ENCODE results near the gene MYOZ2. TPM values are rescaled to one million over a fixed set of nuclear protein-coding genes. Genes with fewer than 3 reads are reported as not detected.
"Not testable (repeated sequence)": the region's sequence is repeated elsewhere in the genome, so short reads cannot be mapped to it uniquely, and the experiment has no call there.

MYOZ2 gene
- total RNA-seq, 6 experiments from 2014 or later: 0.28 to 0.71 (median 0.37) TPM

DNA sequence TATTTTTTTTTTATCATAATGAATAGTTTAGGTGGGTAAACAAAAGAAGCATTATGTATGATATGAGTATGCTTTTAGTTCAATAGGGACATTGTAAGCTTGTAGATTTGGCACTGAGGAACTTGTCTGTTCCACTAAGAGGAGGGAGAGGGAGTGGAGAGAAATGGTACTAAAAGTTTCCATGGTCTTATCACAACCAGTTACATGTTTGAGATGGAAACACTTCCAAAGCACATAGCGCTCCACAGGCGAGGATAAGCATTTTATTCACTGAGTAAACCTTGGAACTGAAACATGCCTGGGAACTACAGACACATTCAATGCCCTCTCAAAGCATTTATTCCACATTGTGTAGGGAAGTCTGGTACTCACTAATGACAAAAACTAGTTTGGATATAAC, 15.5 kb downstream of the MYOZ2 start:
- no peak for DNase-seq
- Mint-ChIP-seq H3K27me3 (ENCODE audit: insufficient read depth) (no peaks in the 10 kb centered on the region), H3K9me3 (no peaks in the 10 kb centered on the region), H3K4me3 (no peak overlapping the region), H3K4me1 (ENCODE audit: low read depth) (peaks cover 13% of the 10 kb centered on the region), H3K36me3 (ENCODE audit: low read depth) (no peaks in the 10 kb centered on the region), H3K27ac (no peak overlapping the region)
- TF ChIP-seq, protein P1, sequence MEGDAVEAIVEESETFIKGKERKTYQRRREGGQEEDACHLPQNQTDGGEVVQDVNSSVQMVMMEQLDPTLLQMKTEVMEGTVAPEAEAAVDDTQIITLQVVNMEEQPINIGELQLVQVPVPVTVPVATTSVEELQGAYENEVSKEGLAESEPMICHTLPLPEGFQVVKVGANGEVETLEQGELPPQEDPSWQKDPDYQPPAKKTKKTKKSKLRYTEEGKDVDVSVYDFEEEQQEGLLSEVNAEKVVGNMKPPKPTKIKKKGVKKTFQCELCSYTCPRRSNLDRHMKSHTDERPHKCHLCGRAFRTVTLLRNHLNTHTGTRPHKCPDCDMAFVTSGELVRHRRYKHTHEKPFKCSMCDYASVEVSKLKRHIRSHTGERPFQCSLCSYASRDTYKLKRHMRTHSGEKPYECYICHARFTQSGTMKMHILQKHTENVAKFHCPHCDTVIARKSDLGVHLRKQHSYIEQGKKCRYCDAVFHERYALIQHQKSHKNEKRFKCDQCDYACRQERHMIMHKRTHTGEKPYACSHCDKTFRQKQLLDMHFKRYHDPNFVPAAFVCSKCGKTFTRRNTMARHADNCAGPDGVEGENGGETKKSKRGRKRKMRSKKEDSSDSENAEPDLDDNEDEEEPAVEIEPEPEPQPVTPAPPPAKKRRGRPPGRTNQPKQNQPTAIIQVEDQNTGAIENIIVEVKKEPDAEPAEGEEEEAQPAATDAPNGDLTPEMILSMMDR (IDR thresholded peaks at IDR 0.05): no peak

DNA sequence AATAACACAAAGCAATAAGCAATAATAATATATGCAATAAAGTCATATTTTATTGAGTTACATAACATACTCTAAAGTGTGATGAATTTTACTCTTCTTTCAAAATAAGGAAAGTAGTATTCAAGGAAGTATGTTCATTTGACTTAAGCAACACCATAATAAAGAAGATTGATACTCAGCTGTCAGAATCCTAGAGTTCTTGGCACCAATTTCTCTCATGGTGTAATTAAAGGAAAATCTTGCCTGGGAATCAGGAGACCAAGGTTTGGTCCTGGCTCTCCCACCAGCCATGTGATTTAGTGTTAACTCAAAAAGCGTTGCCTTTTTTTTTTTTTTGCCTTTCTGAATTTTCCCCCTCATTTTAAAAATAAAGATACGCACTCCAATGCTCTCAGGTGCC, 17.1 kb downstream of the MYOZ2 start:
- Mint-ChIP-seq H3K36me3 (ENCODE audit: low read depth) (no peaks in the 10 kb centered on the region), H3K27ac (no peak overlapping the region), H3K27me3 (ENCODE audit: insufficient read depth) (no peaks in the 10 kb centered on the region), H3K9me3 (no peaks in the 10 kb centered on the region), H3K4me3 (no peak overlapping the region), H3K4me1 (ENCODE audit: low read depth) (peaks cover 14% of the 10 kb centered on the region)
- DNase-seq: no peak
- TF ChIP-seq, protein P1 (IDR thresholded peaks at IDR 0.05): no peak

DNA sequence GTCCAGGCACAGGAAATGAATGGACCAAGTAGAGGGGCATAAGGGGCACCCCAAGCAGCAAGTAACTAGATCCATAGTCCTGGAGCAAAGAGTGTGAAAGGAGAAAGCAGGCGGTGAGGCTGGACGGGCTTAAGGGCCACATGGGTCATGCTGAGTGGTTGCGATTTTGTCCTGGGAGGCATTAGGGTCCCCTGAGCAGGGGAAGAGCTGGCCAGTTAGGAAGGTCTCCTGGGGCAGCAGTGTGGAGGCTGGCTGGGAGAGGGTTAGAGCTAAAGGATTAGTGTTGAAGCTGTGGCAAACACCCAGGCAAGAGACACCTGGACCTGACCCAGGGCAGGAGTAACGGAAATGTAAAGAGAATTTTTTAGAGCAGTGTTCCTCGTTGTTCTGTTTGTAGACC, 26.5 kb downstream of the MYOZ2 start:
- H3K9me3 Mint-ChIP-seq: no peaks in the 10 kb centered on the region
- no peaks in the 10 kb centered on the region for H3K36me3 Mint-ChIP-seq (ENCODE audit: low read depth)
- DNase-seq: no peak
- H3K4me1 Mint-ChIP-seq (ENCODE audit: low read depth): no peaks in the 10 kb centered on the region
- H3K27me3 Mint-ChIP-seq (ENCODE audit: insufficient read depth): no peaks in the 10 kb centered on the region
- H3K4me3 Mint-ChIP-seq: no peak overlapping the region
- TF ChIP-seq, protein P1 (IDR thresholded peaks at IDR 0.05): no peak
- H3K27ac Mint-ChIP-seq: no peak overlapping the region

DNA sequence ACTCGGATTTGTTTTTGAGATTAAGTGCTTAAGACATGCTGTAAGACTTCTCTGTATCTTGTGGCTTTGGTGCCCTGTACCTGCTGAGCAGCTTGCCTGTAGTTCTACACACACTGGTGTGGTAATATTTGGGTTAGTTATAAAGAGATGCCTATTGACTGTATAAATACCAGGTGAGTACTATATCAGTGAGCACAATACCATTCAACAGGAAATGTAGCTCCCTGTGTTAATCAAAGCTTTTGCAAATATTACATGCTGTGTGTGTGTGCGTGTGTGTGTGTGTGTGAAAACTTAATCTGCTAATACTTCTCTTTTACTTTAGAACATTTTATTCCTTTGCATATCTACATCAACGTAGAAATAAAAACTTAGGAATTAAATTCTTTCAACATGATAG, 30.1 kb downstream of the MYOZ2 start:
- no peaks in the 10 kb centered on the region for H3K4me1 Mint-ChIP-seq (ENCODE audit: low read depth)
- TF ChIP-seq, protein P1 (IDR thresholded peaks at IDR 0.05): no peak
- no peaks in the 10 kb centered on the region for H3K36me3 Mint-ChIP-seq (ENCODE audit: low read depth)
- DNase-seq: no peak
- H3K4me3 Mint-ChIP-seq: no peak overlapping the region
- H3K9me3 Mint-ChIP-seq: no peaks in the 10 kb centered on the region
- no peak overlapping the region for H3K27ac Mint-ChIP-seq
- H3K27me3 Mint-ChIP-seq (ENCODE audit: insufficient read depth): no peaks in the 10 kb centered on the region

DNA sequence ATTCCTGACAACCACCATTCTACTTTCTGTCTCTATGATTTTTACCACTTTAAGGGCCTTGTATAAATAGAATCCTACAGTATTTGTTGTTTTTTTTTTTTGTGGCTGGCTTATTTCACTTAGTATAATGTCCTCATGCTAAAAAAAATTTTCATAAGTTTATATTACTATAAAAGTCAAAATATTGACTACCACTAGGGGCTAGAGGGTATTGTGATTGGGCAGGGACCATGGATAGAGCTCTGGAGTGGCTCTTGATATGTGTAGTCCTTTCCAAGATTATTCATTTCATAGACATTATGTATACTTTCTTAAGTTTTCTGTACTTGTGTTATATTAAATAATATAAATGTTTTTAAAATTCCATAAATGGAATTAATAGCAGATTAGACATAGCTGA, 34.6 kb downstream of the MYOZ2 start:
- H3K27ac Mint-ChIP-seq: no peak overlapping the region
- TF ChIP-seq, protein P1 (IDR thresholded peaks at IDR 0.05): peak; percentile 44
- H3K27me3 Mint-ChIP-seq (ENCODE audit: insufficient read depth): no peaks in the 10 kb centered on the region
- no peak for DNase-seq
- peaks cover 12% of the 10 kb centered on the region for H3K4me1 Mint-ChIP-seq (ENCODE audit: low read depth)
- no peaks in the 10 kb centered on the region for H3K36me3 Mint-ChIP-seq (ENCODE audit: low read depth)
- H3K4me3 Mint-ChIP-seq: no peak overlapping the region
- no peaks in the 10 kb centered on the region for H3K9me3 Mint-ChIP-seq

DNA sequence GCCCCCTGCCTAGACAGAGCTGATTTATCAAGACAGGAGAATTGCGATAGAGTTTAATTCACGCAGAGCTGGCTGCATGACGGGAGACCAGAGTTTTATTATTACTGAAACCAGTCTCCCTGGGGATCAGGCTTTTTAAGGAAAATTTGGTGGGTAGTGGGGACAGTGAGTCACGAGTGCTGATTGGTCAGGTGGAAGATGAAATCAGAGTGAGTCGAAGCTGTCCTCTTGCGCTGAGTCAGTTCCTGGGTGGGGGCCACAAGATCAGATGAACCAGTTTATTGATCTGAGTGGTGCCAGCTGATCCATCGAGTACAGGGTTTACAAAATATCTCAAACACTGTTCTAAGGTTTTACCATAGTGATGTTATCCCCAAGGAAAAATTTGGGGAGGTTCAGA, 36.6 kb downstream of the MYOZ2 start:
- Mint-ChIP-seq H3K9me3 (no peaks in the 10 kb centered on the region), H3K4me3 (no peak overlapping the region), H3K27me3 (ENCODE audit: insufficient read depth) (no peaks in the 10 kb centered on the region), H3K36me3 (ENCODE audit: low read depth) (no peaks in the 10 kb centered on the region), H3K4me1 (ENCODE audit: low read depth) (peaks cover 12% of the 10 kb centered on the region), H3K27ac (no peak overlapping the region)
- no peak for DNase-seq
- TF ChIP-seq, protein P1 (IDR thresholded peaks at IDR 0.05): no peak

DNA sequence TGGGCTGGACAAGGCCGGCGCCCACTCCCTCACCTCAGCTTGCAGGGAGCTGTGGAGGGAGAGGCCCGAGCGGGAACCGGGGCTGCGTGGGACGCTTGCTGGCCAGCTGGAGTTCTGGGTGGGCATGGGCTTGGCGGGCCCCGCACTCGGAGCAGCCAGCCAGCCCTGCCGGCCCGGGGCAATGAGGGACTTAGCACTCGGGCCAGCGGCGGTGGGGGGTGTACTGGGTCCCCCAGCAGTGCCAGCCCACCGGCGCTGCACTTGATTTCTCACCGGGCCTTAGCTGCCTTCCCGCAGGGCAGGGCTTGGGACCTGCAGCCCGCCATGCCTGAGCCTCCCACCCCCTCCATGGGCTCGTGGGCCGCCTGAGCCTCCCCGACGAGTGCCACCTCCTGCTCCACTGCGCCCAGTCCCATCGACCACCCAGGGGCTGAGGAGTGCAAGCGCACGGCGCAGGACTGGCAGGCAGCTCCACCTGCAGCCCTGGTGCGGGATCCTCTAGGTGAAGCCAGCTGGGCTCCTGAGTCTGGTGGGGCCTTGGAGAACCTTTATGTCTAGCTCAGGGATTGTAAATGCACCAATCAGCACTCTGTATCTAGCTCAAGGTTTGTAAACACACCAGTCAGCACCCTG, 38.2 kb downstream of the MYOZ2 start:
- H3K4me1 Mint-ChIP-seq (ENCODE audit: low read depth): peaks cover 12% of the 10 kb centered on the region
- not testable (repeated sequence) for H3K36me3 Mint-ChIP-seq (ENCODE audit: low read depth); H3K27me3 Mint-ChIP-seq (ENCODE audit: insufficient read depth); H3K9me3 Mint-ChIP-seq; H3K4me3 Mint-ChIP-seq; DNase-seq; H3K27ac Mint-ChIP-seq

Data from HFFc6 (cell line).